HL-60 (cell line): ENCODE results near the gene HES5.

ENCODE experiments used
- DNase-seq, 2 experiments: peaks; one replicate each; pipeline ENCODE4 v3.0.0-alpha.2; 2010 to 2020; ENCODE audit warnings: low read depth in 1 of 2, low spot score in 1 of 2
- H3K27ac ChIP-seq: fragments of 250-450 bp; sonication (Bioruptor Pico); replicated peaks from 2 replicates; pipeline ENCODE4 v1.5.1; 2020; ENCODE audit warnings: mild to moderate bottlenecking, moderate library complexity
- H3K27me3 ChIP-seq: fragments of 250-450 bp; sonication (Bioruptor Pico); 2 replicates; pipeline ENCODE4 v1.5.1; 2021; ENCODE audit warnings: mild to moderate bottlenecking, moderate library complexity; ENCODE audit not compliant: insufficient read depth, poor library complexity, severe bottlenecking
- H3K4me3 ChIP-seq: replicated peaks from 2 replicates; pipeline ENCODE4 v1.5.1; 2011; ENCODE audit warnings: mild to moderate bottlenecking, control low read depth, low read length; ENCODE audit not compliant: insufficient read depth
- CTCF ChIP-seq: IDR thresholded peaks from one replicate; pipeline ENCODE4 v1.5.1; 2011; ENCODE audit warnings: low read length, control low read depth, inconsistent platforms; ENCODE audit not compliant: insufficient read depth
- GABPA ChIP-seq: IDR thresholded peaks from 2 replicates; pipeline ENCODE4 v1.6.1; 2012; ENCODE audit warnings: low read depth
- POLR2AphosphoS5 ChIP-seq: IDR thresholded peaks from 2 replicates; pipeline ENCODE4 v1.6.1; 2012; ENCODE audit warnings: low read depth
- SPI1 ChIP-seq: IDR thresholded peaks from 2 replicates; pipeline ENCODE4 v1.6.1; 2012; ENCODE audit warnings: low read depth, mild to moderate bottlenecking, borderline replicate concordance
- TF ChIP-seq, protein P1 (sequence below): IDR thresholded peaks from 2 replicates; pipeline ENCODE4 v1.6.1; 2012; ENCODE audit warnings: low read depth; ENCODE audit not compliant: insufficient replicate concordance

The HES5 gene

DNA sequence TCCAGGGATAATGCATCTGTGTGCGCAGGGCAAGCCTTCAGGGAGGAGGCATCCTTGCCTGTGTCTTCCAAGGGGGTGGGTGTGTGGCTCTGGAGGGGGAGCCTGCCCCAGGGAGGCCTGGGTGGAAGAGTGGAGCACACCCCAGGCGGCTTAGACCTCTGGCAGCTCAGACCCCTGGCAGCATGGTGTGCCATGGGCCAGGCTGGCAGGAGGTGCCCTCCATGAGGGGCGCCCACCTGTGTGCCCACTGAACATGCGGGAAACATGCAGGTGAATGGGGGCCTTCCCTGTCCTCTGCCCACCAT is 2.6 kb downstream of the HES5 start:
- no peak overlapping the region for H3K27ac ChIP-seq
- H3K4me3 ChIP-seq = no peak overlapping the region
- TF ChIP-seq SPI1 (no peak), CTCF (no peak), GABPA (no peak), POLR2AphosphoS5 (no peak)
- TF ChIP-seq, protein P1, sequence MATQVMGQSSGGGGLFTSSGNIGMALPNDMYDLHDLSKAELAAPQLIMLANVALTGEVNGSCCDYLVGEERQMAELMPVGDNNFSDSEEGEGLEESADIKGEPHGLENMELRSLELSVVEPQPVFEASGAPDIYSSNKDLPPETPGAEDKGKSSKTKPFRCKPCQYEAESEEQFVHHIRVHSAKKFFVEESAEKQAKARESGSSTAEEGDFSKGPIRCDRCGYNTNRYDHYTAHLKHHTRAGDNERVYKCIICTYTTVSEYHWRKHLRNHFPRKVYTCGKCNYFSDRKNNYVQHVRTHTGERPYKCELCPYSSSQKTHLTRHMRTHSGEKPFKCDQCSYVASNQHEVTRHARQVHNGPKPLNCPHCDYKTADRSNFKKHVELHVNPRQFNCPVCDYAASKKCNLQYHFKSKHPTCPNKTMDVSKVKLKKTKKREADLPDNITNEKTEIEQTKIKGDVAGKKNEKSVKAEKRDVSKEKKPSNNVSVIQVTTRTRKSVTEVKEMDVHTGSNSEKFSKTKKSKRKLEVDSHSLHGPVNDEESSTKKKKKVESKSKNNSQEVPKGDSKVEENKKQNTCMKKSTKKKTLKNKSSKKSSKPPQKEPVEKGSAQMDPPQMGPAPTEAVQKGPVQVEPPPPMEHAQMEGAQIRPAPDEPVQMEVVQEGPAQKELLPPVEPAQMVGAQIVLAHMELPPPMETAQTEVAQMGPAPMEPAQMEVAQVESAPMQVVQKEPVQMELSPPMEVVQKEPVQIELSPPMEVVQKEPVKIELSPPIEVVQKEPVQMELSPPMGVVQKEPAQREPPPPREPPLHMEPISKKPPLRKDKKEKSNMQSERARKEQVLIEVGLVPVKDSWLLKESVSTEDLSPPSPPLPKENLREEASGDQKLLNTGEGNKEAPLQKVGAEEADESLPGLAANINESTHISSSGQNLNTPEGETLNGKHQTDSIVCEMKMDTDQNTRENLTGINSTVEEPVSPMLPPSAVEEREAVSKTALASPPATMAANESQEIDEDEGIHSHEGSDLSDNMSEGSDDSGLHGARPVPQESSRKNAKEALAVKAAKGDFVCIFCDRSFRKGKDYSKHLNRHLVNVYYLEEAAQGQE = no peak
- no peak for DNase-seq
- H3K27me3 ChIP-seq = peaks cover 45% of the 10 kb centered on the region

GRCh38 chr1:2526824-2527555 is 3.1 kb downstream of the HES5 start:
- Histone ChIP-seq H3K27ac (no peak overlapping the region), H3K4me3 (peak overlapping the region; percentile 45), H3K27me3 (peaks cover 42% of the 10 kb centered on the region)
- DNase-seq = no peak
- no peak for TF ChIP-seq SPI1
- no peak for TF ChIP-seq POLR2AphosphoS5
- no peak for TF ChIP-seq GABPA
- no peak for TF ChIP-seq CTCF
- TF ChIP-seq, protein P1 = no peak

DNA sequence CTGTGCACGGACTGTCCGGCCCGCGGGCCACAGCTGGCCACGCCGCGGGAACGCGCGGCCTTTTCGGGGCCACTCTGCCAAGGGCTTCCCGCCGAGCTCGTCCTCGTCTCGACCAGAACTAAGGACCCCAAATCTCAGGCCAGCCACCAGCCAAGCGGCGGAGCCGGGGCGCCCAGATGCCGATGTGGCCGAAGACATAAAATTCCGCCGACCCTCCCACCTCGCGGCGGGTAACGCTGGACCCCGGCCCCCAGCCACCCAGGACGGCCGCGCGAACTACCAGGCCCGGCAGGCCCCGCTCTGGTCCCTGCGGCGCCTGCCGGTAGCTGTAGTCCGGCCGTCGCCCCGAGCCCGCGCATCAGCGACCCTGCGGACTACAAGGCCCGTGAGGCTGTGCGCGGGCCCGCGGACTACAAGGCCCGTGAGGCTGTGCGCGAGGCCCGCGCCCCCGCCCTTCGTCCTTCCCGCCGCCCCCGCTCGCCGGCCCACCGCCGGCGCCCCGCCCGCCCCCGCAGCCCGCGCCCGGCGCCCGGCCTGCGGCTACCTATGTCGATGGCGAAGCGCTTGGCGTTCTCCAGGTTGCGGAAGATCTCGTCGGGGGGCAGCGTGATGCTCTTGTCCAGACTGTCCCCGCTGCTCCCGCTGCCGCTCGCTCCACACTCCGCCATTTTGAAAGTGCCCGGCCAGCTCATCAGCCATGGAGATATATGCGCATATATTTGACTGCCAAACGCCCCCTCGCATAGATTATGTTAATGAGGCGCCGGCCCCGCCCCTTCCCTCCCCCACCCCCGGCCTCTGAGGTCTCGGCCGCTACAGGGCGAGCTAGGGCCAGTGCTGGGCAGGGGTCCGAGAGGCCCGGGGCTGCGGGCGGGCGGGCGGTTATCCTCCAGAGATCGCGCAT is 3.9 kb downstream of the HES5 start, which contains the start of gene PANK4:
Gene PANK4, minus strand, starts transcription at position 677 of the 904 bp plus-strand sequence. Its CDS starts 9 bp downstream, at position 668.
- H3K4me3 ChIP-seq = peak within 1 kb of the TSS; percentile 66
- peak; percentile 80 to 91 for DNase-seq
- H3K27me3 ChIP-seq = peaks cover 36% of the 10 kb centered on the region
- H3K27ac ChIP-seq = peak within 1 kb of the TSS; percentile 72
- TF ChIP-seq POLR2AphosphoS5 = peak; percentile 68; the same call in 1 of the 2 replicates
- TF ChIP-seq, protein P1 = no peak
